EH (cell line): ENCODE data around the gene ARHGEF6.

ENCODE experiments used
- DNase-seq: peaks from one replicate; pipeline ENCODE4 v3.0.0-alpha.2; 2015; ENCODE audit warnings: low read depth

ARHGEF6 gene

GRCh38 chrX:136647677-136648360 is 132.9 kb downstream of the ARHGEF6 start, which contains the start of gene CD40LG:
CD40LG (plus strand) TSS chrX:136648158; CDS start chrX:136648249, 91 bp downstream.
- no peak for DNase-seq

- DNase-seq: no peak
Measured at GRCh38 chrX:136646602-136647239, 134.0 kb downstream of the ARHGEF6 start.

DNA sequence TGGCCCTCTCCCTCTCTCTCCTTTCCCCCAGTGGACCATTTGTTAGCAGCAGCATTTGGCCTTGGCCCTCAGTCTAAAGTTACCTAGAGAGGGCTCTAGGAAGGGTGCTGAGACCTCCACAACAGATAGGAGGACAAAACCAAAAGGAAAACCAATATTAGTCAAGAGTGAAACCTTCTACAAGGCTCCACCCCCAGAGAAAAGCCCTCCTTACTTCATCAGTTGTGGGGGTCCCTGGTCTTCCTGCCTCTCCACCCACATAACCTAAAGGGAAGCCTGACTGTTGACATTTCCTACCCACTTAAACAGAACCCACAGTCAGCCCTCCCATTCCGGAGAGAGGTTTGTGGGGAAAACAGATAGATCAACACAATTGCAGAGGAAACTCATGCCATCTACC is 137.5 kb downstream of the ARHGEF6 start:
- no peak for DNase-seq

- peak; percentile 50 for DNase-seq
Measured at GRCh38 chrX:136639506-136640176, 141.1 kb downstream of the ARHGEF6 start.

GRCh38 chrX:136636121-136636520 is 144.6 kb downstream of the ARHGEF6 start:
- no peak for DNase-seq

DNA sequence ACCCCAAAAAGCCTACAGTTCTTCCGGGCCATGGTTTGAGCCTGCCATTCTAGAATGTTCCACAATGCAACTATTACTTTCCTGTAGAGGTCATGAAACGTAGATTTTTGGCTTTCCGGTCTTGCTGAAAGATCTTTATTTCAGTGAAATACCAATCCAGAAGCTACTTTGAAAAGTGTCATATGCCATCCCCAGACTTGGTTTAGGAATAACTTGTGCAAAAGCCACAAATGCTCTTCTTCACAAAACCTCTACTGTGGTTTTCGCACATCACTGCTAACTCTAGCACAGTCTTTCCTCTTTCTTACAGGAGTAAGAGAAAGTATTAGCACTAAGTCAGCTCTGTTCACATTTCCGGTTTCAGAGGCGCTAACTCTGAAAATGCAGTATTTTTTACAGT is 145.5 kb downstream of the ARHGEF6 start:
- no peak for DNase-seq

GRCh38 chrX:136630881-136631280 is 149.9 kb downstream of the ARHGEF6 start:
- DNase-seq: no peak

GRCh38 chrX:136629084-136629750 is 151.5 kb downstream of the ARHGEF6 start:
- DNase-seq: no peak

GRCh38 chrX:136627409-136627808 is 153.3 kb downstream of the ARHGEF6 start:
- DNase-seq: no peak

DNA sequence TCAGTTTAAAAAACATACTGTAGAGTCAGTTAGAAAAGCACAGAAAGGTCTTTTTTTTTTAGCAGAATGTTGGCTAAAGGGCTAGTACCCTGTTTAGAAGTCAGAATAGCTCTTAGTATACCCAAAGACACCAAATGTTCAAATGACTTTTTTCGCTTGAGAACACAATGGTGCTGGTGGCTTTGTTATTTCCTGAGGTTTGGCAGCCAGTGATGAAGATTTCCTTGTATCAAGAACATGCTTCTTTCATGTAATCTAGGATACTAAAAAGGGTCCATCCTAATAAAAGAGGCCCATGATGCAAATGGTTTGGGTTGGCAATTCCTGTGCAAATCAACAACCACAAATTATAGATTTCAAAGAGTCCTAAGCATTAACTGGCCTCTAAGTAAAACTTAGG is 153.8 kb downstream of the ARHGEF6 start:
- no peak for DNase-seq

GRCh38 chrX:136626237-136626636 is 154.5 kb downstream of the ARHGEF6 start:
- no peak for DNase-seq

GRCh38 chrX:136625246-136625645 is 155.5 kb downstream of the ARHGEF6 start:
- DNase-seq: no peak

- DNase-seq: no peak
Measured at GRCh38 chrX:136623396-136623795, 157.3 kb downstream of the ARHGEF6 start.

DNA sequence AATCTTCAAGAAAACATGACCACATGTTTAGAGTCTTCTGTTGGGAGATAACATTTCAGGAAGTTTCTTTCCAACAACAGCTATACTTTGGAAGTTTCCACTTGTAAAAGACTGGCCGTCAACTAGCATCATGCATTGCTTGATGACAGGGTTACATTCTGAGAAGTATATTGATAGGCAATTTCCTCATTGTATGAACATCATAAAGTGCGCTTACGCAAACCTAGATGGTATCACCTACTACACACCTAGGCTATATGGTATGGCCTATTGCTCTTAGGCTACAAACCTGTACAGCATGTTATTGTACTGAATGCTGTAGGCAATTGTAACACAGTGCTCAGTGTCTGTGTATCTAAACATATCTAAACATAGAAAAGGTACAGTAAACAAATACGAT is 158.2 kb downstream of the ARHGEF6 start:
- no peak for DNase-seq

- DNase-seq: no peak
Measured at GRCh38 chrX:136620780-136621179, 160.0 kb downstream of the ARHGEF6 start.

DNA sequence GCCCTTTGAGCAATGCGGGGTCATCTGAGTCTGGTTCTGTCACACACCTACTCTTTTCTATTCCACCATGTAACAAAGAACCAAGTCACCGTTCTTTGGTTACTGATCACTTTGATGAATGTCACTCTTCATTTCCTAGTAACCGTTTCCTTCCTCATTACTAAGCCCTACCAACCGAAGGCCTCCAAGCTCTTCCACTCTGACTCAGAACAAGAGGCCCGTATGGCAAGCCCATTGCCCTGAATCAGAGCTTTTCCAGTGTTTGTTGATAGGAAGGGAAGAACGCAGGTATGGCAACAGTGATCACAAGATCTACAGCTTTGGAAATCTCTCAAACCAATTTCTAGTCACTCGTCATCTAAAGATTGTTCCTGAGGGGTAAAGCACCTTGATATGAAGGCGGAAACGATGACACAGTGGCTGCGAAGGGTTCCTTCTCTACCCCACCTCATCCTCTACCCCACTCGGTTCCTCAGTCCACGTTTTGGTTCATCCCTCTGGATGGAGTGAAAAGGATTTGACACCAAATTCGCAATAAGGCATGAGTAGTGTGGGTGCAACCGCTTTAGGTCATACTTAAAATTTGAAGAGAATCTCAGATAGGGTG is 160.7 kb downstream of the ARHGEF6 start:
- DNase-seq: no peak

DNA sequence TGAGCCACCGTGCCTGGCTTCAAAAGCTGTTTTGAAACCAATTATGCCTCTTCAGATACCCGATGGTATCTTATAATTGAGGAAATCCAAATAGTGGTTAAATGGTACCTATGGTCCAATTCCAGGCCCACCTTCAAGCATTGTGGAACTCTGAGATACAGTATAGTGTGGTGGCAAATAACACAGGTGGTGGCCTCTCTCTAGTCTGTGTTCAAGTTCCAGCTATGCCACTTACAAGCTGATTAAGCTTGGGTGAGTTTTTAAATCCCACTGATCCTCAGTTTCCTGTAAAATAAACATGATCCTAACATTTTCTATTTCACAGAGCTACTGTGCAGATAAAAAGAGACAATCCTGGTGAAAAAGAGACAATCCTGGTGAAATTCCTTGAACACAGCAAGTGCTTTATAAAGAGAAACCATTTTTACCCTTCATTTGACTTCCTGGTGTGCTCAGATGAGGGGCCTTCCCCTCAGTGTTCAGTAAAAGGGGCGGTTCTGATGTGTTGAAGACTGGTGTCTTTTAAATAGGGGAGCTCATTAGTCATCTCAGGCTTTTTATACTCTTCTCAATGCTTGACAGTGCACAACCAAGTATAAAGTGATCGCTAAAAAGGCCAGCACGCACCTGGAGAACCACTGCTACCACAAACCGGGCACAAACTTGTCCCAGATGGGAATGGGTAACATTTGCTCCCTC is 163.6 kb downstream of the ARHGEF6 start:
- DNase-seq: no peak
